ENCODE measurements around the gene OR4E2.

OR4E2 gene

DNA sequence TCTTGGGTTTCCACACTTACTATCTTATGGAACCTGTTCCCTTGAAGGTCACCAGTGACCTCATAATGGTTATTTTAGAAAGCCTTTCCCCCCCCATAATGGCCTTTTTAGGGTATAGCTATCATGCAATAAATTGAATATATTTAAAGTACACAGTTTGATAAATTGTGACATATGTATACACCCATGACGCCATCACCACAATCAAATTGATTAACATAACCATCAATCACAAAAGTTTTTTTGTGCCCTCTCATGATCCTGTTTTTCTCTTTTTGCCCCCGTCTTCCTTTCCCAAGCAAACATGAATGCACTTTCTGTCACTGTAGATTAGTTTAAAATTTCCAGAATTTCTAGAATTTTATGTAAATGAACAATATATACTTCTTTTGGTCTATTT is 48.7 kb downstream of the OR4E2 start:
- TF ChIP-seq, protein P1, sequence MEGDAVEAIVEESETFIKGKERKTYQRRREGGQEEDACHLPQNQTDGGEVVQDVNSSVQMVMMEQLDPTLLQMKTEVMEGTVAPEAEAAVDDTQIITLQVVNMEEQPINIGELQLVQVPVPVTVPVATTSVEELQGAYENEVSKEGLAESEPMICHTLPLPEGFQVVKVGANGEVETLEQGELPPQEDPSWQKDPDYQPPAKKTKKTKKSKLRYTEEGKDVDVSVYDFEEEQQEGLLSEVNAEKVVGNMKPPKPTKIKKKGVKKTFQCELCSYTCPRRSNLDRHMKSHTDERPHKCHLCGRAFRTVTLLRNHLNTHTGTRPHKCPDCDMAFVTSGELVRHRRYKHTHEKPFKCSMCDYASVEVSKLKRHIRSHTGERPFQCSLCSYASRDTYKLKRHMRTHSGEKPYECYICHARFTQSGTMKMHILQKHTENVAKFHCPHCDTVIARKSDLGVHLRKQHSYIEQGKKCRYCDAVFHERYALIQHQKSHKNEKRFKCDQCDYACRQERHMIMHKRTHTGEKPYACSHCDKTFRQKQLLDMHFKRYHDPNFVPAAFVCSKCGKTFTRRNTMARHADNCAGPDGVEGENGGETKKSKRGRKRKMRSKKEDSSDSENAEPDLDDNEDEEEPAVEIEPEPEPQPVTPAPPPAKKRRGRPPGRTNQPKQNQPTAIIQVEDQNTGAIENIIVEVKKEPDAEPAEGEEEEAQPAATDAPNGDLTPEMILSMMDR (IDR thresholded peaks at IDR 0.05; ENCODE audit: borderline replicate concordance, extremely low read depth, low read length, poor library complexity, severe bottlenecking): no peak
- no peak for TF ChIP-seq EZH2 (IDR thresholded peaks at IDR 0.05; ENCODE audit: borderline replicate concordance, low read depth, low read length, severe bottlenecking)
- no peak for ATAC-seq (ENCODE audit: insufficient read depth, low read depth)
- Histone ChIP-seq H3K27me3 (ENCODE audit: insufficient read depth, low read length, poor library complexity) (peaks cover 27% of the 10 kb centered on the region), H2AFZ (ENCODE audit: low read depth, low read length) (no peak overlapping the region), H3K9me3 (ENCODE audit: insufficient read depth, low read length, severe bottlenecking) (no peaks in the 10 kb centered on the region), H4K20me1 (ENCODE audit: insufficient read depth, low read length) (no peaks in the 10 kb centered on the region), H3K27ac (ENCODE audit: low read length) (no peak overlapping the region), H3K79me2 (ENCODE audit: insufficient read depth, low read length) (no peaks in the 10 kb centered on the region), H3K4me1 (ENCODE audit: insufficient read depth, low read length) (no peaks in the 10 kb centered on the region), H3K9ac (ENCODE audit: low read depth, low read length) (no peak overlapping the region), H3K4me2 (ENCODE audit: insufficient read depth, low read length) (no peak overlapping the region), H3K36me3 (ENCODE audit: insufficient read depth, low read length) (no peaks in the 10 kb centered on the region), H3K4me3 (ENCODE audit: low read depth in 1 of 2, low read length in 2 of 2) (no peak overlapping the region)
- no peak for DNase-seq

DNA sequence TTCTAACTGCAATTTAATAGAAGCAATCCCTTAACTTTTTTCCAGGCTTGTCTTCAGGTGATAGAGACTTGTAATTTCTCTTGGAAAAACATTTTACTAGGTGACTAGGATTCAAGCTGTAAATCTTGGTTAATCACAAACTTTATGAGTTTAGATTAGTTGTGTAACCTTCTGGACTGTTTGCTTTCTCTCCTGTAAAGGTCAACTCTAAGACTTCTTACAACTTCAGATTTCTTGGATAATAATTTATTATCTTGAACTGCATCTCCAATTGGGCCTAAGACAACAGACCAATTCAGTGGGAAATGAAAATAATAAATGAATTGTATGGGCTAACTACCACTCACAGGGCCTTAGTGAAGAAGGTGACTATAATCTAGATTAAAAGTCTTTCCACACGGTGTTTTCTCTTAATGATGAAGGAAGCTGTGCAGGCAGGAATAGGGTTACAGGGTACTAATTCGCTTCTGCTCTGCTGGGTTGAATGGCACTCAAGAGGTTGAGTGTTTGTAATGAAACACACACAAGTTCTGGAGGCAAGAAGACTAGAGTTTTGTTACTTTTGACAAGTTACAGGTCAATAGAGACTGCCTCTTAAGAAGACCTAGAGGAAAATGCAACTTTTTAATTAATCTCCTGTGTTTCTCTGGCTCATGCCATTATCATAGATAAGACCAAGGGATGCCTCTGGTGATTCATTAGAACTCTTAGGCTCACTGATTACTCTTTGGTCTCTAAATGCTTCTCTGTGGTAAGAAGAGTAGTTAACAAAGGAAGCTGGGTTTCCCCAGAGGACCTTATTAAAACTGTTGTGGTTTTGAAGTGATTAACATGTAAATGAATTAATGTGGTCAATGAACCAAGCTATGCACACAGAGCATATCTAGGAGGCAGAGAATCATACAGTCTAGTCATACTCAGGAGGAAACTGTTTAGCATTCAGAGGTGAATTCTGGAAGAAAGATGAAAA is 50.0 kb downstream of the OR4E2 start:
- no peaks in the 10 kb centered on the region for H3K9me3 ChIP-seq (ENCODE audit: insufficient read depth, low read length, severe bottlenecking)
- H3K36me3 ChIP-seq (ENCODE audit: insufficient read depth, low read length): no peaks in the 10 kb centered on the region
- no peaks in the 10 kb centered on the region for H3K4me1 ChIP-seq (ENCODE audit: insufficient read depth, low read length)
- TF ChIP-seq, protein P1 (IDR thresholded peaks at IDR 0.05; ENCODE audit: borderline replicate concordance, extremely low read depth, low read length, poor library complexity, severe bottlenecking): no peak
- TF ChIP-seq EZH2 (IDR thresholded peaks at IDR 0.05; ENCODE audit: borderline replicate concordance, low read depth, low read length, severe bottlenecking): no peak
- H4K20me1 ChIP-seq (ENCODE audit: insufficient read depth, low read length): no peaks in the 10 kb centered on the region
- H2AFZ ChIP-seq (ENCODE audit: low read depth, low read length): no peak overlapping the region
- no peak overlapping the region for H3K4me2 ChIP-seq (ENCODE audit: insufficient read depth, low read length)
- H3K9ac ChIP-seq (ENCODE audit: low read depth, low read length): no peak overlapping the region
- H3K79me2 ChIP-seq (ENCODE audit: insufficient read depth, low read length): no peaks in the 10 kb centered on the region
- H3K27ac ChIP-seq (ENCODE audit: low read length): no peak overlapping the region
- DNase-seq: no peak
- no peak for ATAC-seq (ENCODE audit: insufficient read depth, low read depth)
- H3K27me3 ChIP-seq (ENCODE audit: insufficient read depth, low read length, poor library complexity): peaks cover 27% of the 10 kb centered on the region
- H3K4me3 ChIP-seq (ENCODE audit: low read depth in 1 of 2, low read length in 2 of 2): no peak overlapping the region

DNA sequence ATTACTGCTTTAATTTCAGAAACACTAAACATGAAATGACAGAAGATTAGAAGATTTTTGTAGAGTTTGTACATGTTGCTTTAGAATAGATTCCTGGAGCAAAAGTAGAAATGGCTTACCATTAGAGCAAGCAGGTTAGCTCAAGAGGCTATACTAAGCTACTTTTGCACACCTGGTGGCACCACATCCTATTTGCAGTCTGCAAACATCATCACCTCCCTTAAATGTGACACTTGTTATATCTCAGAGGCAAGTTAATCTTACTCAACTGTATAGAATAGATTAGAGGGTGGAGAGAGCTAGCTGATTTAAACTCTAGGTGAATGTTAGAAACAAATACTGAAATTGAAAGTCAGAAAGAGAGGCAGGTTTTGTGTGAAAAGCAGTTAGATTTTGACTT is 50.7 kb downstream of the OR4E2 start:
- DNase-seq: no peak
- Histone ChIP-seq H3K4me3 (ENCODE audit: low read depth in 1 of 2, low read length in 2 of 2) (no peak overlapping the region), H3K27ac (ENCODE audit: low read length) (no peak overlapping the region)

More for the DNA sequence above, 50.7 kb downstream of the OR4E2 start:
- Histone ChIP-seq H3K36me3 (ENCODE audit: insufficient read depth, low read length) (no peaks in the 10 kb centered on the region), H2AFZ (ENCODE audit: low read depth, low read length) (no peak overlapping the region), H3K27me3 (ENCODE audit: insufficient read depth, low read length, poor library complexity) (peaks cover 27% of the 10 kb centered on the region), H4K20me1 (ENCODE audit: insufficient read depth, low read length) (no peaks in the 10 kb centered on the region), H3K4me1 (ENCODE audit: insufficient read depth, low read length) (no peaks in the 10 kb centered on the region), H3K4me2 (ENCODE audit: insufficient read depth, low read length) (no peak overlapping the region), H3K9ac (ENCODE audit: low read depth, low read length) (no peak overlapping the region), H3K79me2 (ENCODE audit: insufficient read depth, low read length) (no peaks in the 10 kb centered on the region), H3K9me3 (ENCODE audit: insufficient read depth, low read length, severe bottlenecking) (no peaks in the 10 kb centered on the region)
- TF ChIP-seq, protein P1 (IDR thresholded peaks at IDR 0.05; ENCODE audit: borderline replicate concordance, extremely low read depth, low read length, poor library complexity, severe bottlenecking): no peak
- TF ChIP-seq EZH2 (IDR thresholded peaks at IDR 0.05; ENCODE audit: borderline replicate concordance, low read depth, low read length, severe bottlenecking): no peak
- no peak for ATAC-seq (ENCODE audit: insufficient read depth, low read depth)

All from DND-41 (cell line).